ENCODE measurements around the gene TMEM255B. TPM values are rescaled to one million over a fixed set of nuclear protein-coding genes. Genes with fewer than 3 reads are reported as not detected.

Gene TMEM255B
- total RNA-seq, 2 donors from 2014 or later, result 3.0 to 4.2 TPM

DNA sequence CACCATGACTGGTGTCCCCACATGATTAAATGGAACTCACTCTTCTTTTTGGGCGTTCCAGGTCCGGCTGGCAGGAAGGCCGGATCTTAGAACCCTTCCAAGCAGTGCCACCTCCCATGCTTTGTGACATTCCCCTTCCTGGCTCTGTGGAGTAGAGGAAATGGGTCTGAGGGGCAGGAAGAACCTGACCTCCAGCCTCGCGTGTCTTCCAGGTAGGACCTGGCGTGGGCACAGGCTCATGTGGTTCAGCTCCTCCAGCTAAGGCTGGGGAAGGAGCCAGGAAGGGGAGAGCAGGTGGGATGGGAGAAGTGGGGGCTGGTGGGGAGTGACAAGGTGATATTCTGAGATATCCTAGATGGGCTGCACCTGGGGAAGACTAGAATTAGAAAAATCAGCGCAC is 2.1 kb downstream of the TMEM255B start:
- no peaks in the 10 kb centered on the region for H3K9me3 ChIP-seq
- H3K27ac ChIP-seq, result no peak overlapping the region
- peaks cover 8% of the 10 kb centered on the region for H3K27me3 ChIP-seq
- no peak for DNase-seq
- H3K4me1 ChIP-seq, result peaks cover 4% of the 10 kb centered on the region
- no peaks in the 10 kb centered on the region for H3K36me3 ChIP-seq
- intact Hi-C loops (cut with DNase I), result no loop called here
- H3K9ac ChIP-seq (ENCODE audit: low read depth in 2 of 2, low read length in 2 of 2), result no peak overlapping the region
- H3K4me3 ChIP-seq, result no peak overlapping the region
- TF ChIP-seq, protein P1, sequence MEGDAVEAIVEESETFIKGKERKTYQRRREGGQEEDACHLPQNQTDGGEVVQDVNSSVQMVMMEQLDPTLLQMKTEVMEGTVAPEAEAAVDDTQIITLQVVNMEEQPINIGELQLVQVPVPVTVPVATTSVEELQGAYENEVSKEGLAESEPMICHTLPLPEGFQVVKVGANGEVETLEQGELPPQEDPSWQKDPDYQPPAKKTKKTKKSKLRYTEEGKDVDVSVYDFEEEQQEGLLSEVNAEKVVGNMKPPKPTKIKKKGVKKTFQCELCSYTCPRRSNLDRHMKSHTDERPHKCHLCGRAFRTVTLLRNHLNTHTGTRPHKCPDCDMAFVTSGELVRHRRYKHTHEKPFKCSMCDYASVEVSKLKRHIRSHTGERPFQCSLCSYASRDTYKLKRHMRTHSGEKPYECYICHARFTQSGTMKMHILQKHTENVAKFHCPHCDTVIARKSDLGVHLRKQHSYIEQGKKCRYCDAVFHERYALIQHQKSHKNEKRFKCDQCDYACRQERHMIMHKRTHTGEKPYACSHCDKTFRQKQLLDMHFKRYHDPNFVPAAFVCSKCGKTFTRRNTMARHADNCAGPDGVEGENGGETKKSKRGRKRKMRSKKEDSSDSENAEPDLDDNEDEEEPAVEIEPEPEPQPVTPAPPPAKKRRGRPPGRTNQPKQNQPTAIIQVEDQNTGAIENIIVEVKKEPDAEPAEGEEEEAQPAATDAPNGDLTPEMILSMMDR (IDR thresholded peaks at IDR 0.05), result no peak

DNA sequence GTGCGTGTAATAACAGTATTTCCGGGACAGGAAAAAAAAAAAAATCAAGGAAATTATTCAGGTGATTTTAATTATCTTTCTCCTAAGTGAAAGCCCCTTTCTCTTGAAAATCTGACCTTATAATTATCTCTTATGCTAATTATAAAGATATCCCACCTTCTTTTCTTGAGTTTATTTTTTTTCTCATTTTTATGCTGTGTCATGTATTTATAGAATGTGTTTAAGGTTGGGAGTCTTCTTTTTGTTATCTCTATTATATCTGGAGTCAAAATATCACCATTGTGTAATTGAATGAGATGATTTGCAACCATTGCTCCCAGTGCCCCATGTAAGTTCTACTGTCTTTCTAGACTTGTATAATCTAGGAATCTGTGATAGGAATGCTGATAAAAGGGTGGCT is 3.0 kb downstream of the TMEM255B start:
- Histone ChIP-seq H3K4me1 (peaks cover 4% of the 10 kb centered on the region), H3K4me3 (no peak overlapping the region), H3K36me3 (no peaks in the 10 kb centered on the region), H3K9ac (ENCODE audit: low read depth in 2 of 2, low read length in 2 of 2) (no peak overlapping the region), H3K27me3 (peaks cover 8% of the 10 kb centered on the region), H3K9me3 (no peaks in the 10 kb centered on the region), H3K27ac (no peak overlapping the region)
- intact Hi-C loops (cut with DNase I), result no loop called here
- TF ChIP-seq, protein P1 (IDR thresholded peaks at IDR 0.05), result no peak
- no peak for DNase-seq

- Histone ChIP-seq H3K4me3 (no peak overlapping the region), H3K4me1 (peaks cover 4% of the 10 kb centered on the region), H3K27ac (no peak overlapping the region), H3K9ac (ENCODE audit: low read depth in 2 of 2, low read length in 2 of 2) (no peak overlapping the region), H3K27me3 (peaks cover 8% of the 10 kb centered on the region), H3K9me3 (no peaks in the 10 kb centered on the region), H3K36me3 (no peaks in the 10 kb centered on the region)
- intact Hi-C loops (cut with DNase I), result no loop called here
- TF ChIP-seq, protein P1 (IDR thresholded peaks at IDR 0.05), result no peak
- no peak for DNase-seq
Observed at GRCh38 chr13:113762538-113762937, 3.5 kb downstream of the TMEM255B start.

GRCh38 chr13:113763254-113763653 is 4.2 kb downstream of the TMEM255B start:
- no peaks in the 10 kb centered on the region for H3K9me3 ChIP-seq
- TF ChIP-seq, protein P1 (IDR thresholded peaks at IDR 0.05), result no peak
- H3K27ac ChIP-seq, result no peak overlapping the region
- H3K36me3 ChIP-seq, result no peaks in the 10 kb centered on the region
- H3K4me1 ChIP-seq, result peaks cover 4% of the 10 kb centered on the region
- DNase-seq, result no peak
- H3K27me3 ChIP-seq, result peaks cover 8% of the 10 kb centered on the region
- no peak overlapping the region for H3K4me3 ChIP-seq
- H3K9ac ChIP-seq (ENCODE audit: low read depth in 2 of 2, low read length in 2 of 2), result no peak overlapping the region
- intact Hi-C loops (cut with DNase I), result no loop called here

GRCh38 chr13:113763961-113764792 is 5.2 kb downstream of the TMEM255B start:
- Histone ChIP-seq H3K36me3 (no peaks in the 10 kb centered on the region), H3K9ac (ENCODE audit: low read depth in 2 of 2, low read length in 2 of 2) (no peak overlapping the region), H3K27me3 (peaks cover 8% of the 10 kb centered on the region), H3K9me3 (no peaks in the 10 kb centered on the region), H3K4me3 (no peak overlapping the region), H3K4me1 (peaks cover 4% of the 10 kb centered on the region), H3K27ac (no peak overlapping the region)
- DNase-seq, result no peak
- intact Hi-C loops (cut with DNase I), result no loop called here
- TF ChIP-seq, protein P1 (IDR thresholded peaks at IDR 0.05), result no peak
